Left lung (tissue), 10 donors: ENCODE measurements around the gene MAPK8IP3. TPM values are rescaled to one million over a fixed set of nuclear protein-coding genes. Genes with fewer than 3 reads are reported as not detected.
A peak's percentile ranks its signal among the peaks of the same experiment; 100 is the strongest.

Experiments used
- ATAC-seq: fragments of 200-7000 bp; cut with Tn5 transposase; one replicate; pipeline ENCODE4 v1.9.1; 2020; ENCODE audit warnings: moderate library complexity
- DNase-seq, 4 donors: peaks; one replicate each; pipeline ENCODE4 v3.0.0-alpha.2; 2013 to 2020
- H3K27ac ChIP-seq, 2 donors: fragments of 200-600 bp; sonication (generic) in 1 of 2; one replicate each; pipeline versions ENCODE4 v1.5.0 to v1.8.0; 2020 to 2021
- H3K27me3 ChIP-seq, 2 donors: fragments of 200-600 bp; sonication (generic) in 1 of 2; one replicate each; pipeline versions ENCODE4 v1.5.0 to v1.8.0; 2020 to 2021
- H3K36me3 ChIP-seq, 2 donors: fragments of 200-600 bp; sonication (generic) in 1 of 2; one replicate each; pipeline versions ENCODE4 v1.5.0 to v1.8.0; 2020 to 2021
- H3K4me1 ChIP-seq, 2 donors: fragments of 200-600 bp; one replicate each; pipeline ENCODE4 v1.8.0; 2021
- H3K4me3 ChIP-seq, 2 donors: fragments of 200-600 bp; sonication (generic) in 1 of 2; one replicate each; pipeline versions ENCODE4 v1.5.0 to v1.8.0; 2020 to 2021; ENCODE audit warnings: mild to moderate bottlenecking in 1 of 2
- H3K9me3 ChIP-seq, 2 donors: fragments of 200-600 bp; sonication (generic) in 1 of 2; one replicate each; pipeline versions ENCODE4 v1.5.0 to v1.8.0; 2020 to 2021
- CTCF ChIP-seq, 2 donors: fragments of 200-600 bp; sonication (generic) in 1 of 2; IDR thresholded peaks; one replicate each; pipeline versions ENCODE4 v1.5.0 to v1.8.0; 2021; ENCODE audit warnings: antibody characterized with exemption in 2 of 2
- intact Hi-C, 2 donors: fragments of 100-400 bp; cut with DNase I; formaldehyde crosslinking; loops; one replicate each; pipeline versions ENCODE4 v1.11.2 to v1.14.2; 2022
- polyA plus RNA-seq, 6 donors: library from polyadenylated mRNA; unstranded; fragments of 120-200 nt; gene quantifications; one replicate each; pipeline ENCODE4 v1.2.1, GENCODE V29; 2013; ENCODE audit not compliant: insufficient read length in 6 of 6
- total RNA-seq, 2 donors: library from RNA; stranded (reverse); fragmentation: NEBNext Ultra II Directional; extraction: Animal tissue kit (Norgen Biotek cat#: 25700); gene quantifications; one replicate each; pipeline ENCODE4 v1.2.1, GENCODE V29; 2021
- donor health status: DM: no; HTN: yes; CAD: no.
- donor health status: DM: no; HTN: no; CAD: no.

Gene MAPK8IP3
- total and polyA plus RNA-seq, 8 donors: 48.1 to 85.9 (median 64.0) TPM

- DNase-seq (no peak), ATAC-seq (no peak)
- H3K4me1 ChIP-seq: no peaks in the 10 kb centered on the region
- no peaks in the 10 kb centered on the region for H3K9me3 ChIP-seq
- intact Hi-C loops: no loop called here
- H3K27me3 ChIP-seq: no peaks in the 10 kb centered on the region
- no peak overlapping the region for H3K27ac ChIP-seq
- TF ChIP-seq CTCF (IDR thresholded peaks at IDR 0.05): no peak
- H3K36me3 ChIP-seq: peaks cover 0 to 79% of the 10 kb centered on the region in 2 donors
- no peak overlapping the region for H3K4me3 ChIP-seq
These were observed 46.0 kb downstream of the MAPK8IP3 start for GRCh38 chr16:1751946-1752345.

GRCh38 chr16:1752853-1753252 is 46.9 kb downstream of the MAPK8IP3 start:
- Histone ChIP-seq H3K27me3 (no peaks in the 10 kb centered on the region), H3K4me3 (no peak overlapping the region), H3K36me3 (peaks cover 0 to 79% of the 10 kb centered on the region in 2 donors), H3K27ac (no peak overlapping the region), H3K9me3 (no peaks in the 10 kb centered on the region), H3K4me1 (no peaks in the 10 kb centered on the region)
- ATAC-seq (no peak), DNase-seq (no peak)
- TF ChIP-seq CTCF (IDR thresholded peaks at IDR 0.05): no peak
- intact Hi-C loops: no loop called here

- intact Hi-C loops: no loop called here
- H3K4me3 ChIP-seq: no peak overlapping the region
- H3K9me3 ChIP-seq: no peaks in the 10 kb centered on the region
- ATAC-seq (no peak), DNase-seq (no peak)
- TF ChIP-seq CTCF (IDR thresholded peaks at IDR 0.05): no peak
- no peak overlapping the region for H3K27ac ChIP-seq
- H3K4me1 ChIP-seq: no peaks in the 10 kb centered on the region
- H3K27me3 ChIP-seq: no peaks in the 10 kb centered on the region
- peaks cover 0 to 79% of the 10 kb centered on the region in 2 donors for H3K36me3 ChIP-seq
These were observed 48.2 kb downstream of the MAPK8IP3 start for GRCh38 chr16:1754204-1754603.

GRCh38 chr16:1757714-1758461 is 51.9 kb downstream of the MAPK8IP3 start:
- peaks cover 0 to 79% of the 10 kb centered on the region in 2 donors for H3K36me3 ChIP-seq
- intact Hi-C loops: no loop called here

More at GRCh38 chr16:1757714-1758461, 51.9 kb downstream of the MAPK8IP3 start:
- DNase-seq (peak in 1 of 4 donors; percentile 69), ATAC-seq (no peak)
- no peak for TF ChIP-seq CTCF (IDR thresholded peaks at IDR 0.05)
- H3K4me1 ChIP-seq: no peaks in the 10 kb centered on the region
- H3K9me3 ChIP-seq: no peaks in the 10 kb centered on the region
- H3K27ac ChIP-seq: no peak overlapping the region
- H3K27me3 ChIP-seq: no peaks in the 10 kb centered on the region
- H3K4me3 ChIP-seq: no peak overlapping the region
